HCT116 (cell line): ENCODE measurements around the gene MSH3. TPM values are rescaled to one million over a fixed set of nuclear protein-coding genes. Genes with fewer than 3 reads are reported as not detected.

Experiments used
- ATAC-seq: fragments of 200-7000 bp; cut with Tn5 transposase; 2 replicates; pipeline ENCODE4 v1.9.1; 2020; ENCODE audit warnings: mild to moderate bottlenecking, moderate library complexity
- BruUV-seq: library from RNA; stranded (reverse); fragments of 400-500 nt; replicated peaks from 2 replicates; lab custom pipeline; 2021; lab: Mats Ljungman, UMichigan
- CTCF ChIA-PET: fragments of 300-600 bp; sonication (Branson Sonifier 250); formaldehyde crosslinking; loops from one replicate; lab custom pipeline; 2021; ENCODE audit warnings: antibody characterized with exemption; lab: Charles Lee
- POLR2A ChIA-PET: fragments of 300-600, 350-600 bp; sonication (Branson Sonifier 250); formaldehyde crosslinking; loops from one replicate; lab custom pipeline; 2021; ENCODE audit warnings: antibody characterized with exemption; lab: Charles Lee
- RAD21 ChIA-PET, 2 experiments: fragments of 300-600 bp; sonication (Branson Sonifier 250); formaldehyde crosslinking; loops; one replicate each; lab custom pipeline; 2023; ENCODE audit warnings: low total read pairs in 2 of 2; ENCODE audit not compliant: uncharacterized antibody in 2 of 2, unreplicated experiment in 2 of 2, low non-redundant PET in 1 of 2; lab: Charles Lee
- DNase-seq: peaks from one replicate; pipeline ENCODE4 v3.0.0-alpha.2; 2010; ENCODE audit warnings: low read depth, low spot score
- H2AFZ ChIP-seq: fragments of 200-600 bp; shearing (Covaris generic), sonication (generic); 2 replicates; pipeline ENCODE4 v1.6.1; 2017; ENCODE audit warnings: low read depth, mixed run types, mixed read lengths, antibody characterized with exemption, low read length; ENCODE audit not compliant: poor library complexity, severe bottlenecking
- H3K27ac ChIP-seq: 2 replicates; pipeline ENCODE4 v1.5.1; 2012; ENCODE audit warnings: low read depth, low read length
- H3K27me3 ChIP-seq: fragments of 200-600 bp; sonication (generic); 2 replicates; pipeline ENCODE4 v1.6.1; 2016; ENCODE audit warnings: mixed run types, low read length, mixed read lengths; ENCODE audit not compliant: insufficient read depth
- H3K36me3 ChIP-seq, 2 experiments: fragments of 200-500 bp in 1 of 2; fragments of 200-600 bp in 1 of 2; sonication (Bioruptor generic) in 1 of 2; sonication (generic) in 1 of 2; 2 replicates each; pipeline versions ENCODE4 v1.5.1 to v1.6.1; 2014 to 2016; ENCODE audit warnings: low read length in 2 of 2, inconsistent platforms in 1 of 2, mixed read lengths in 1 of 2, mixed run types in 1 of 2; ENCODE audit not compliant: insufficient read depth in 2 of 2, control insufficient read depth in 1 of 2
- H3K4me1 ChIP-seq, 2 experiments: fragments of 200-600 bp in 1 of 2; sonication (generic) in 1 of 2; 2 replicates each; pipeline versions ENCODE4 v1.5.1 to v1.6.1; 2012 to 2017; ENCODE audit warnings: low read length in 2 of 2, inconsistent platforms in 1 of 2, mild to moderate bottlenecking in 1 of 2, mixed read lengths in 1 of 2, mixed run types in 1 of 2, moderate library complexity in 1 of 2; ENCODE audit not compliant: insufficient read depth in 2 of 2, control insufficient read depth in 1 of 2
- H3K4me2 ChIP-seq: fragments of 200-600 bp; sonication (generic); 2 replicates; pipeline ENCODE4 v1.6.1; 2017; ENCODE audit warnings: mixed run types, low read length, mixed read lengths
- H3K4me3 ChIP-seq, 2 experiments: fragments of 200-600 bp in 1 of 2; sonication (generic) in 1 of 2; replicated peaks in 1 of 2; 2 replicates each; pipeline ENCODE4 v1.5.1; 2011 to 2016; ENCODE audit warnings: low read length in 2 of 2, control low read depth in 1 of 2, low read depth in 1 of 2, mild to moderate bottlenecking in 1 of 2, mixed read lengths in 1 of 2, mixed run types in 1 of 2
- H3K79me2 ChIP-seq: fragments of 200-600 bp; sonication (generic); 2 replicates; pipeline ENCODE4 v1.6.1; 2017; ENCODE audit warnings: mild to moderate bottlenecking, mixed run types, low read length, moderate library complexity, mixed read lengths; ENCODE audit not compliant: insufficient read depth
- H3K9ac ChIP-seq: fragments of 200-600 bp; sonication (generic); 2 replicates; pipeline ENCODE4 v1.6.1; 2016; ENCODE audit warnings: low read length, mixed read lengths
- H3K9me2 ChIP-seq: fragments of 200-600 bp; sonication (generic), shearing (Covaris generic); 2 replicates; pipeline ENCODE4 v1.6.1; 2017; ENCODE audit warnings: mixed run types, mild to moderate bottlenecking, moderate library complexity; ENCODE audit not compliant: insufficient read depth
- H3K9me3 ChIP-seq, 2 experiments: fragments of 200-500 bp in 1 of 2; fragments of 200-600 bp in 1 of 2; sonication (Bioruptor generic) in 1 of 2; sonication (generic) in 1 of 2; 2 replicates each; pipeline ENCODE4 v1.6.1; 2014 to 2017; ENCODE audit warnings: low read length in 2 of 2, mixed read lengths in 2 of 2, inconsistent platforms in 1 of 2, low read depth in 1 of 2, mild to moderate bottlenecking in 1 of 2, mixed run types in 1 of 2, moderate library complexity in 1 of 2; ENCODE audit not compliant: control insufficient read depth in 1 of 2, insufficient read depth in 1 of 2
- H4K20me1 ChIP-seq: fragments of 200-600 bp; sonication (generic), shearing (Covaris generic); 2 replicates; pipeline ENCODE4 v1.6.1; 2017; ENCODE audit warnings: mixed run types, mild to moderate bottlenecking, moderate library complexity; ENCODE audit not compliant: insufficient read depth
- CBX3 ChIP-seq: IDR thresholded peaks from 2 replicates; pipeline ENCODE4 v1.6.1; 2012; ENCODE audit warnings: low read depth
- CTCF ChIP-seq, 3 experiments: fragments of 200-600 bp in 1 of 3; sonication (generic) in 1 of 3; IDR thresholded peaks in 2 of 3; conservative IDR thresholded peaks in 1 of 3; 2 replicates each; pipeline ENCODE4 v1.5.1; 2012 to 2017; ENCODE audit warnings: low read depth in 2 of 3, low read length in 2 of 3, antibody characterized with exemption in 1 of 3, borderline replicate concordance in 1 of 3, control low read depth in 1 of 3, mild to moderate bottlenecking in 1 of 3, mixed read lengths in 1 of 3, mixed run types in 1 of 3, moderate library complexity in 1 of 3; ENCODE audit not compliant: insufficient read depth in 1 of 3
- REST ChIP-seq: IDR thresholded peaks from 2 replicates; pipeline ENCODE4 v1.6.1; 2012; ENCODE audit warnings: low read depth
- ZNF274 ChIP-seq: fragments of 200-500 bp; sonication (Bioruptor generic); IDR thresholded peaks from 2 replicates; pipeline ENCODE4 v1.6.1; 2014; ENCODE audit warnings: mild to moderate bottlenecking, low read depth, low read length, inconsistent platforms
- intact Hi-C: fragments of 100-400 bp; cut with micrococcal nuclease; formaldehyde crosslinking; loops from 2 replicates; pipeline ENCODE4 v1.10.0; 2022
- total RNA-seq: library from RNA; stranded (reverse); gene quantifications from one replicate; pipeline ENCODE4 v1.2.1, GENCODE V29; 2021; ENCODE audit not compliant: unreplicated experiment

The MSH3 gene
- total RNA-seq, 1 experiment from 2014 or later = 4.9 TPM

- H4K20me1 ChIP-seq = no peaks in the 10 kb centered on the region
- no peaks in the 10 kb centered on the region for H3K36me3 ChIP-seq
- no peak overlapping the region for H3K4me3 ChIP-seq
- H3K27me3 ChIP-seq = no peaks in the 10 kb centered on the region
- no peak for TF ChIP-seq ZNF274
- no TSS peak for BruUV-seq
- no peak for DNase-seq
- POLR2A ChIA-PET = no interaction called here
- intact Hi-C loops = no loop called here
- no peaks in the 10 kb centered on the region for H3K9me3 ChIP-seq
- CTCF ChIA-PET = no interaction called here
- no peak overlapping the region for H2AFZ ChIP-seq
- no peak for ATAC-seq
- H3K4me2 ChIP-seq = no peak overlapping the region
- H3K4me1 ChIP-seq = no peaks in the 10 kb centered on the region
- no peaks in the 10 kb centered on the region for H3K79me2 ChIP-seq
- RAD21 ChIA-PET = no interaction called here
- no peak overlapping the region for H3K27ac ChIP-seq
- H3K9ac ChIP-seq = no peak overlapping the region
- H3K9me2 ChIP-seq = no peaks in the 10 kb centered on the region
Measured at GRCh38 chr5:80919678-80920196, 265.3 kb downstream of the MSH3 start.

GRCh38 chr5:80920333-80920732 is 265.9 kb downstream of the MSH3 start:
- DNase-seq (no peak), ATAC-seq (no peak)
- POLR2A ChIA-PET = no interaction called here
- Histone ChIP-seq H3K9ac (no peak overlapping the region), H3K9me3 (no peaks in the 10 kb centered on the region), H3K79me2 (no peaks in the 10 kb centered on the region), H3K27ac (no peak overlapping the region), H3K9me2 (no peaks in the 10 kb centered on the region), H4K20me1 (no peaks in the 10 kb centered on the region), H3K4me1 (no peaks in the 10 kb centered on the region), H3K4me2 (no peak overlapping the region), H3K4me3 (no peak overlapping the region), H2AFZ (no peak overlapping the region), H3K27me3 (no peaks in the 10 kb centered on the region), H3K36me3 (no peaks in the 10 kb centered on the region)
- CTCF ChIA-PET = no interaction called here
- no TSS peak for BruUV-seq
- no peak for TF ChIP-seq REST
- TF ChIP-seq CTCF (IDR thresholded peaks at IDR 0.05 in 2 of 3, conservative IDR thresholded peaks at IDR 0.05 in 1 of 3; ENCODE audit: borderline replicate concordance in 1 of 3, insufficient read depth in 1 of 3, low read depth in 2 of 3, low read length in 2 of 3) = no peak
- no peak for TF ChIP-seq CBX3
- RAD21 ChIA-PET = no interaction called here
- intact Hi-C loops = no loop called here
